ENCODE results near the gene FBP1.
"Not testable (repeated sequence)": the region's sequence is repeated elsewhere in the genome, so short reads cannot be mapped to it uniquely, and the experiment has no call there.

FBP1 gene

DNA sequence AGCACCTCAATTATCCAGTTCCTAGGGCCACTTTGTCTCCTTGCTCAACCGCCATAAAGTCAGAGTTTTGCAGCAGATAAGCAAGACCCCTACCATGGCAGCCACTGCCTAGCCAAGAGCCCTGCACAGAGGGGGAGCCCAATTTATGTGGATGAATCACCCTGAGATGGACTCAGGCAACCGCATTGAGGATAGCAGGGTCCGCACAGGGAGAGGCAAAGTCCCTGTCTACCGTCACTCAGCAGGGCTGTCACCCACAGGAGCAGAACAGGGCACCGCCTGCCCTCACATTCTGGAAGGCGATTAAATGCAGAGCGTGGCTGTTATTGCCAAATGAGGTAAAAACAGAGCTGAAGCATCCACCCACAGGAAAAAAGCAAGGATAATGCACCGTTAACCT is 47.4 kb downstream of the FBP1 start:
- no peak for DNase-seq
- Histone ChIP-seq H3K36me3 (no peaks in the 10 kb centered on the region), H3K9me3 (ENCODE audit: severe bottlenecking) (no peaks in the 10 kb centered on the region), H3K27ac (no peak overlapping the region), H3K27me3 (ENCODE audit: insufficient read depth, low read depth, severe bottlenecking) (no peaks in the 10 kb centered on the region), H3K4me3 (ENCODE audit: low read depth, low read length) (no peak overlapping the region)
- TF ChIP-seq, protein P1, sequence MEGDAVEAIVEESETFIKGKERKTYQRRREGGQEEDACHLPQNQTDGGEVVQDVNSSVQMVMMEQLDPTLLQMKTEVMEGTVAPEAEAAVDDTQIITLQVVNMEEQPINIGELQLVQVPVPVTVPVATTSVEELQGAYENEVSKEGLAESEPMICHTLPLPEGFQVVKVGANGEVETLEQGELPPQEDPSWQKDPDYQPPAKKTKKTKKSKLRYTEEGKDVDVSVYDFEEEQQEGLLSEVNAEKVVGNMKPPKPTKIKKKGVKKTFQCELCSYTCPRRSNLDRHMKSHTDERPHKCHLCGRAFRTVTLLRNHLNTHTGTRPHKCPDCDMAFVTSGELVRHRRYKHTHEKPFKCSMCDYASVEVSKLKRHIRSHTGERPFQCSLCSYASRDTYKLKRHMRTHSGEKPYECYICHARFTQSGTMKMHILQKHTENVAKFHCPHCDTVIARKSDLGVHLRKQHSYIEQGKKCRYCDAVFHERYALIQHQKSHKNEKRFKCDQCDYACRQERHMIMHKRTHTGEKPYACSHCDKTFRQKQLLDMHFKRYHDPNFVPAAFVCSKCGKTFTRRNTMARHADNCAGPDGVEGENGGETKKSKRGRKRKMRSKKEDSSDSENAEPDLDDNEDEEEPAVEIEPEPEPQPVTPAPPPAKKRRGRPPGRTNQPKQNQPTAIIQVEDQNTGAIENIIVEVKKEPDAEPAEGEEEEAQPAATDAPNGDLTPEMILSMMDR (IDR thresholded peaks at IDR 0.05; ENCODE audit: low read depth, low read length), result no peak

DNA sequence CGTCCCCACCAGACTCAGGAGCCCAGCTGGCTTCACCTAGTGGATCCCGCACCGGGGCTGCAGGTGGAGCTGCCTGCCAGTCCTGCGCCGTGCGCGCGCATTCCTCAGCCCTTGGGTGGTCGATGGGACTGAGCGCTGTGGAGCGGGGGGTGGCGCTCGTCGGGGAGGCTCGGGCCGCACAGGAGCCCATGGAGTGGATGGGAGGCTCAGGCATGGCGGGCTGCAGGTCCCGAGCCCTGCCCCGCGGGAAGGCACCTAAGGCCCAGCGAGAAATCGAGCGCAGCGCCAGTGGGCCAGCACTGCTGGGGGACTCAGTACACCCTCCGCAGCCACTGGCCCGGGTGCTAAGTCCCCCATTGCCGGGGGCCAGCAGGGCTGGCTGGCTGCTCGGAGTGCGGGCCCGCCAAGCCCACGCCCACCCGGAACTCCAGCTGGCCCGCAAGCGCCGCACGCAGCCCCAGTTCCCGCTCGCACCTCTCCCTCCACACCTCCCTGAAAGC is 48.2 kb downstream of the FBP1 start:
- H3K27ac ChIP-seq; H3K4me3 ChIP-seq (ENCODE audit: low read depth, low read length); DNase-seq; H3K9me3 ChIP-seq (ENCODE audit: severe bottlenecking); H3K27me3 ChIP-seq (ENCODE audit: insufficient read depth, low read depth, severe bottlenecking); H3K36me3 ChIP-seq: not testable (repeated sequence)

DNA sequence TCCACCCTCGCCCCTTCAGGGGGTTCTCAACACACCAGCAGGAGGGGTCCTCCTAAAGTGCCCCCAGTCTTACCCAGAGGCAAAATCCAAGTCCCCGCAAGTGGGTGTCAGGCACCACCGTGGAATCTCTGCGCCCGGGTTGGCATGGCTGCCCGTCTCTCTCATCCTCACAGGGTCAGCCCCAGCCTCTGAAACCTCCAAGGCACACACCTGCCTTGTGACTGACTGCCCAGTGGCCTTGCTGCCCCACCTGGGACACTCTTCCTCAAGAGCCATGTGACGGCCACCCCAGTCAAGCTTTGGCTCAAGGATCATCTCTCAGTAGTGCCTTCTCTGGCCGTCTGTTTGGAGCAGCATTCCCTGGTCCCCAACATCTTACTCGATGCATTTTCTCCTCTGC is 50.6 kb downstream of the FBP1 start:
- H3K4me3 ChIP-seq (ENCODE audit: low read depth, low read length), result no peak overlapping the region
- TF ChIP-seq, protein P1 (IDR thresholded peaks at IDR 0.05; ENCODE audit: low read depth, low read length), result no peak
- no peak overlapping the region for H3K27ac ChIP-seq
- no peaks in the 10 kb centered on the region for H3K36me3 ChIP-seq
- DNase-seq, result no peak
- H3K27me3 ChIP-seq (ENCODE audit: insufficient read depth, low read depth, severe bottlenecking), result no peaks in the 10 kb centered on the region
- H3K9me3 ChIP-seq (ENCODE audit: severe bottlenecking), result no peaks in the 10 kb centered on the region

DNA sequence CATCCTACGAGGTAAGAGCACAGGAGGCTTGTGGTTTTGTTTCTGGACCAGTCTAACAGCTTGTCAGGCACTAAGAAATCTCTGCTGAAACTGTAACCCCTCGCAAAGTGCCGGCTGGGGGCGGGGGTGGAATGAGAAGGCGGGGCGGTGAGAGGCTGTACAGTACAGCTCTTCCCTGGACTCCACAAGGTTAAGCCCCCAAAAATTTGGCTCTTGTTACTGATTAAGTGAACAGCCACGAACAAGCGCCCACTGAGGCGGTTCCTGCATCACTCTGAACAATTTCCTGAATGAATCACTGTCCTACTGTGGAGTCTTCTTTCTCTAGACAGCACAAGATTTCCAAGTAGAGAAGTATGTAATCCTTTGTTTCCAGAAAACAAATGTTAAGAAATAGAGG is 52.5 kb downstream of the FBP1 start:
- DNase-seq, result no peak
- H3K9me3 ChIP-seq (ENCODE audit: severe bottlenecking), result no peaks in the 10 kb centered on the region

DNA sequence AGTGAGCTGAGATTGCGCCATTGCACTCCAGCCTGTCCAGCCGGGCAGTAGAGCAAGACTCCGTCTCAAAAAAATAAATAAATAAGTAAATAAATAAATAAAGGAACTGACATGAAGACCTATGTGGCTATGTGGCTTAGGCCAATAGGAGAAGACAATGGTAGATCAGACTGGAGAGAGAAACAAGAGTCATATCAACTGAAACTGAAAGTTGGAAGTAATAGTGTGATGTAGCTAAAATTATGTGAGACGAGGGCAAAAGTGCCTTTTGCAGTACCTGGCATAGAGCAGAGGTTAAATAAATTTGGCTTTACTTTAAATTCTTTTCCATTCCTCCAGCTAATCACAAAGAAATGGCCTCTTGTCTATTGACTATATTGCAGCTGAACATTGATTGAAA is 53.0 kb downstream of the FBP1 start:
- no peak overlapping the region for H3K27ac ChIP-seq
- H3K4me3 ChIP-seq (ENCODE audit: low read depth, low read length), result no peak overlapping the region
- H3K27me3 ChIP-seq (ENCODE audit: insufficient read depth, low read depth, severe bottlenecking), result no peaks in the 10 kb centered on the region
- H3K9me3 ChIP-seq (ENCODE audit: severe bottlenecking), result no peaks in the 10 kb centered on the region
- TF ChIP-seq, protein P1 (IDR thresholded peaks at IDR 0.05; ENCODE audit: low read depth, low read length), result no peak
- H3K36me3 ChIP-seq, result no peaks in the 10 kb centered on the region
- DNase-seq, result no peak

More for the DNA sequence above, 52.5 kb downstream of the FBP1 start:
- H3K27ac ChIP-seq, result no peak overlapping the region
- TF ChIP-seq, protein P1 (IDR thresholded peaks at IDR 0.05; ENCODE audit: low read depth, low read length), result no peak
- H3K27me3 ChIP-seq (ENCODE audit: insufficient read depth, low read depth, severe bottlenecking), result no peaks in the 10 kb centered on the region
- H3K36me3 ChIP-seq, result no peaks in the 10 kb centered on the region
- H3K4me3 ChIP-seq (ENCODE audit: low read depth, low read length), result no peak overlapping the region

DNA sequence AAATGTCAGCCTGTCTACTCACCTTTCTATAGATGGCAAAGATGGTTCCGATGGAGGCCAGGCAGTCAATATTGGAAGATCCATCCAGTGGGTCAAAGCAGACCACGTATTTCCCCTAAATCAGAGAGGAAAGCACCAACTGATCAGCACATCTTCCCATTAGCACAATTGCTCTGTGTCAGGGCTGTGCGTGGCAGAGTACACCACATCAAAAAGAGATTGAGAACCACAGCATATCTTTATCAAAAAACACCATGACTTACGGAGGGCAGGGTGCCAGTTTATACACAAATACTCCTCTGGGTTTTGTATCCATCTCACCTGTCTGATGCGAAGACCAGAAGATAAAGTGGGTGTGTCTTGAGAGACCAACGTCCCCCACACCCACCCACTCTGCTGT is 54.8 kb downstream of the FBP1 start:
- no peak overlapping the region for H3K27ac ChIP-seq
- no peaks in the 10 kb centered on the region for H3K27me3 ChIP-seq (ENCODE audit: insufficient read depth, low read depth, severe bottlenecking)
- H3K36me3 ChIP-seq, result no peaks in the 10 kb centered on the region
- TF ChIP-seq, protein P1 (IDR thresholded peaks at IDR 0.05; ENCODE audit: low read depth, low read length), result no peak
- no peaks in the 10 kb centered on the region for H3K9me3 ChIP-seq (ENCODE audit: severe bottlenecking)
- no peak overlapping the region for H3K4me3 ChIP-seq (ENCODE audit: low read depth, low read length)
- DNase-seq, result no peak

Data from WERI-Rb-1 (cell line).